Activated CD4-positive, CD25-positive, alpha-beta regulatory T cell (primary cell): ENCODE results near the gene ASIC1.
"Not testable (repeated sequence)": the region's sequence is repeated elsewhere in the genome, so short reads cannot be mapped to it uniquely, and the experiment has no call there.

Experiments
- DNase-seq, 4 experiments: peaks; one replicate each; lab custom pipeline; 2025; lab: John Stamatoyannopoulos, UW

The ASIC1 gene

DNA sequence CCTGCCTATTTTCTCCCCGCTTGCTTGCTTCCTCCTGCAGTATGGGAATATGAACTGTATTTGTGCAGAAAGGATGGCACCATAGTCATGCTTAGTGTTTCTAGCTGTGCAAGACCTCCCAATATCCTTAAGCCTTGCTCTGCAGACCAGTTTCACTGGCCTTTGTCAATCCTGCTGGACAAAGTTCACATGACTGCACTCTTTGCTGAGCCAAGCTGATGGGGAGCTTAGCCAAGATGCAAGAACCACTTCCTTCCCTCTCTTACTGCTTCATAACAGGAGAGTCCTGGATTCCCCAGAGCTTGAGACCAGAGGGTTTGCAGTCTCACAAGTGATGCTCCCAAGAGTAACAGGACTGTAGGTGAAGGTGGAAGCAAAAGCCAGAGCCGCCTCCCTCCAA, 3.8 kb downstream of the ASIC1 start:
- no peak for DNase-seq

DNA sequence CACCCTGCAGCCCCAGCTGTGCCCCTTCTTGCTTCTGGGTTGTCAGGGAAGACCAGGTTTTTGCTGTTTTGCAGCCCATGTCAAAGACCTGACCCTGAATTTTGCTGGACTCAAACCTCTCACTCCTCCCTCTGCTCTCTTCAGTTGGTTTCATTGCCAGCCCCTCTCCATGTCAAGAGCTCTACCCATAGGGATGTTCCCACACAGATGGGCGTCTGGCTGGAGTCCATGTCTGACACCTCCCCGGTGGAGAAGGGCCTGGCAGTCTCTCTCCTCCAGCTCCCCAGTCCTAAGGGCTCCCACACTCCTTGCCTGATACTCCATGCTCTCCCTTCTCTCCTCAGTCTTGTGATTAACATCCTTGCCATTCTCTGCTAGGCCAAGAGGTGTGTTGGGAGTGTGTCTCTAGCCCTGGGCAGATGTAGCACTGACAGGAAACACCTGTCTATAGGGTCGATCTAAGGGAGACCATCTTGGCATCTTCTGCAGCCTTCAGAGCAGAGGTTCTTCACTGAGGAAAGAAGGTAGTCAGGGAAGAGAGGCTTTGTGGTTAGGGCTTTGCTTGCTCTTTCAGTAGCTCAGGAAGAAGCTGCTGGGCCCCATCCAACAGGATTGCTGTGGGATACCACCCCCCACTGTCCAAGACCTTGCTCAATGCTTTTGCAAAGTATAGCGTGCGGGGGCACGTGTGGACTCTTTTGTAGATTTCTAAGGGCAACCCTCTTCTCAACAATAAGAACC, 4.7 kb downstream of the ASIC1 start:
- DNase-seq, result no peak

DNA sequence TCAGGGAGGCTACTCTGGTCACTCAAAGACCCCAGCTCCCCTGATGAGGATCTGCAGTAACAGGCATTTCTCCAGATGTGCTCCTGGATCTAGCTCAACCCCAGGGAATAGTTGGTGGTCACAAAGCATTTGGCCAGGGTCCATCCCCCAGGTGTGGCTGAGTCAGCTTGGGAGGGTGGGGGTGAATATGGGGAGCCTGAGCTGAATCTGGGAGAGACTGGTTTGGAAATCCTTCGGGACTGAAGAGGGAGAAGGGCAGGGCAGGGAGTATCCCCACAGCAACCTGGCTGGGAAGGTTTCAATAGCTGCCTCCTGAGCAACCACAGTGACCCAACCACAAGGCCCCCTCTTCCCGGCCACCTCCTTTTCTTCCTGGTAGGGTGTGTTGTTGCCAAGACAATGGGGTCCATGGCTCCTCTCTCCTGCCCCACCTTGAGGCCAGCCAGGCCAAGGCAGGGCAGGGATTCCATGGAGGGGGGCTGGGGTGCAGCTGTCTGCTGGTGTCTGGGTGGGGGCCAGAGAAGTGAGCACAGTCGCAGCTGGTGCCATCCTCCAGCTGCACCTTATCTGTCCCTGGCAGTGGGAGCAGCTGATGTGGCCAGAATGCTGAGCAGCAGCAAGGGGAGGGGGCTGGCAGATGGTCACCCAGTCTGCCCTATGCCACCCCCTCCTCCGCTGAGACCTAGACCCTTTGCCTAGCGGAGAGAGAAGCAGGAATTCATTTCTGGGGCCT, 5.5 kb downstream of the ASIC1 start:
- DNase-seq, result no peak

DNA sequence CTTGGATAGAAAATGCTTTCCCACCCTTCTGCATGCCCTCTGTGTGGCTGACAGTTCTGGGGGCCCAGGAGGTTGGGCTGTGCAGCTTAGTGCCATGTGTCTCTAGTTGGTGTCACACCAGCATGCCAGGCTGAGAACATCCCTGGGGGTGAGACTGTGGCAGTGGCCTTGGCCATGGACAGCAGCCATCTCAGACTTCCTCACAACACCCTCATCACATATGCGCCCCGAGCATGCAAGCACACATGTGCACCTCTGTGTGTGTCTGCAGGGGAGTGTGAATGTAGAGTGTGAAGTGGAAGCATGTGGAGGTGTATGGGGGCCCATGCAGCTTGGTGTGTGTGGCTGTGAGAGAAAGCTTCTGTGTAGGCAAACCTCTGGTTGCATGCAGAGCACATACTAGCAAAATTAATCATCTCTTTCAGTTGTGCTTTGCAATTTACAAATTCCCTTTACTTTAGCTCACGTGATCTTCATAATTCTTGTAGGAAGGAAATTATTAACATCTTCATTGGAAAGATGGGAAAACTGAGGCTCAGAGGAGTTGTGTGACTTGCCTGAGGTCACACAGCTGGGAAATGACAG, 8.4 kb downstream of the ASIC1 start:
- no peak for DNase-seq

DNA sequence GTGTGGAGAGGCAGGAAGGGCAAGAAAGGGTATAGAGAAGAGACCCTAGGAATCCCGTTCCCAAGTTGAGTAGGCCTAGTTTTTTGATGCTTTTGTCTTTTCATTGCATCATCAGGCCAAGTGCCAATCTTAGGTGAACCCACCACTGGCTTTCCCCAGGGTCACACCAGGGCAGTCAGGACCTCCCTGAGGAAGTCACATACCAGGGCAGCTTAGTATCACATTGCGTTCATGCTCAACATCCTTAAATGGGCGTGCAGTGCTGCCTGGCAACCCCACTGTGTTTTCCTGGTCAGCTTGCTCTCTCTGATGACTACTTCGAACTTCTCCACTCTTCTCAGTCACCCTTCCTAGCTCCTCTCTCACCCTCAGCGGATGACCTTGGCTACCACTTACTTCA, 9.0 kb downstream of the ASIC1 start:
- no peak for DNase-seq

DNA sequence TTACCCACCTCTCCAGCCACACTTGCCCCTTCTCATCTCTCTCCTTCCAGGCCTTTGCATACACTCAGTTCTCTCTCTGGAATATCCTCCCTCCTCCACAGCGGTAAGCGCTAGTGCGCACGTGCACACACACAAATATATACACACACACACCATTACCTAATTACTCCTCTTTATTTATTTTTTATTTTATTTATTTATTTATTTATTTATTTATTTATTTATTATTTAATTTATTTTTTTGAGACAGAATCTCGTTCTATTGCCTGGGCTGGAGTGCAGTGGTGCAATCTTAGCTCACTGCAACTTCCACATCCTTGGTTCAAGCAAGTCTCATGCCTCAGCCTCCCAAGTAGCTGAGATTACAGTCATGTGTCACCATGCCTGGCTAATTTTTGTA, 11.7 kb downstream of the ASIC1 start:
- no peak for DNase-seq

DNA sequence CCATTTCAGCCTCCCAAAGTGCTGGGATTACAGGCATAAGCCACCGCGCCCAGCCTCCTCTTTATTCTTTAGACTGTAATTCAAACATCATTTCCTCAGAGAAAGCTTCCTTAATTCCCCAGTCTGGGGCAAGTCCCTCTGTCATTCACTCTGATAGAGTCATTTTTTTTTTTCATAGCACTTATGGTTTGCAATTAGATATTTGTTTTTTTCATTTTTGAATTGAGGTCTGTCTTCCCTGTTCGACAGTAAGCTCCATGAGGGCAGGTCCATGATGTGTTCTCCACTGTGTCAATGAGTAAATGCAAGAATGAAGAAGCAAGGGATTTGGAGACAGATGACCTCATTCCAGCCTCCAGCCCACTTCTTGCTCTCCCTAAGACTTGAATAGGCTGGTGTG, 12.1 kb downstream of the ASIC1 start:
- DNase-seq, result no peak

DNA sequence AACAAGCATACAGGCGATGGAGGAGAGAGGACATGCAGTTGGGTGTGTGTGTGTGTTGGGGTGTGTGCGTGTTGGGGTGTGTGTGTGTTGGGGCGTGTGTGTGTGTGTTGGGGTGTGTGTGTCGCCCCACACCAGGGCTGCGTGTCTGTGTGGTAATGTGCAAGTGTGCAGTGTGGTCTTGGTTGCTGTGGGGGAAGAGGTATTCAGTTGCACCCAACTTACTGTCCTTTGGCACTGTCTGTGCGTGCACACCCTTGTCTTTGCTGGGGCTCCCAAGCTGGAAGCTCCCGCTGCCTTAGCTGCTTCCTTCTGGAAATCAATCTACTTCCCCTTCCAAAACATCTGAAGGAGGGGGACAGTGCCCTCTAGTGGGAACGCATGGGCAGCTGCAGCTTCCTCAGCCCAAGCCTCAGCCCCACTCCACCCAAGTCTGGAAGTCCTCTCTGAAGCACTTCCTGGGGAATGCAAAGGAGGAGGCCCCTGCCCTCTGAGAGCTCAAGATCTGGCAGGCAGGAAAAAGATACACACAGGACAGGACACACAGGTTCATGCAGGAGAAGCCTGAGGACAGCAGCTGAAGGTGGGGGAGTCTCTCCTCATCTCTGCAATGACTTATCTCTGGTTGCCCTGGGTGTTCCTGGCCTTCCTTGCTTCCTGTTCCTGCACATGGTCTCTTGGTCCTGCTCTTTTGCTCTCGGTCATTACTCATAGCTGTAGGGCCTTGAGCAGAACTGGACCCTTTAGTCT, 13.1 kb downstream of the ASIC1 start:
- DNase-seq, result peak; percentile 31 to 35 (median 32)

DNA sequence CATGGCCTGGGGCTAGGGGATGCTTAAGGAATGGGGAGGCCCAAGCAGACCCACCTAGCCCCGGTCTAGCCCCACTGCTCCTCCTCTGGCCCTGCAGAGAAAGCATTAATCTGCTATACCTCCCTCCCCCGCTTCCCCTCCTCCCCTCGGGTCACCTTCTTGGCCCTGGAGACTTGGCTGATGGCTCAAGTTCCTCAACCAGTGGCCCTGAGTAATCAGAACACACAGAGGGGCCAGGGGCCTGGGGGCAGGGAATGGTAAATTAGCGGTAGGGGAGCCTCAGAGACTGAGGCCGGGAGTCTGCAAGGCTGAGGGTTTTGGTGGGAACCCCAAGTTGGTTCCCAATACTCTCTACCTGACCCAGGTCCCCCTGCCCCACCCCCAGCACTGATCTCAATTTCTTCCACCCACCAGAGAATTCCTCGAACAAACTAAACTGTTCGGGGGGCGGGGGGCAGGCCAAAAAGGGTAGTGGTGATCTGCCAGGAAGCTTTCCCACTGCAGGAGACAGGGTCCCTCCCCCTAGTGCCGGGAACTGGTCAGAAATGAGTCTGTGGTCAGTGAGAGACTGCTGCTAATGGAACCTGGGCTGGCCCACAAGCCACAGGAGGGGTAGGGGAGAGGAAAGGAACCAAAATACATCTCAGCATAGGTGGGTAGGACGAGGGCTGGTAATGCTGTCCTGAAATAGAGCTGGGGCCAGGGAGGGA, 15.0 kb downstream of the ASIC1 start:
- DNase-seq, result no peak

DNA sequence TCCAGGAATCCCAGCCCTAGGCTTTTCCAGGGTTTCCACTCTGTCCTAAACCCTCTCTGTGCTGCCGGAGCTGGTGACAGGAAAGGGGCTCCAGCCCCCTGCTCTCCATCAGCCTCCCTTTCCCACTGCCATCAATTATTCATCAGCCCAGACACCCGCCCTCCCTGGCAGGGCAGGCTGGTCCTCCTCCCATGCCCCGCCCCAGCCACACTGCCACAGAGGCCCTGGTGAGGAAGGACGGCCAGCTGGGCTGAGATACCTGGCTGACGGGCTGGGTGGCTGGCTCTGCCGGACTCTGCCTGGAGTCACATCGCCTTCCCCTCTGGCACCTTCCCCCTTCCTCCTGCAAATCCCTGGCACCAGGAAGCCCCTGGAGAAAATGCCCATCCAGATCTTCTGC, 15.8 kb downstream of the ASIC1 start:
- DNase-seq, result no peak

DNA sequence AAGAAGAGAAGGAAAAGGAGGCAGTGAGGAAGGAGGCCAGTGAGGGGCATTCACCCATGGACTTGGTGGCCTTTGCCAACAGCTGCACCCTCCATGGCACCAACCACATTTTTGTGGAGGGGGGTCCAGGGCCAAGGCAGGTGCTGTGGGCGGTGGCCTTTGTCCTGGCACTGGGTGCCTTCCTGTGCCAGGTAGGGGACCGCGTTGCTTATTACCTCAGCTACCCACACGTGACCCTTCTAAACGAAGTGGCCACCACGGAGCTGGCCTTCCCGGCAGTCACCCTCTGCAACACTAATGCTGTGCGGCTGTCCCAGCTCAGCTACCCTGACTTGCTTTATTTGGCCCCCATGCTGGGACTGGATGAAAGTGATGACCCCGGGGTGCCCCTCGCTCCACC, 16.3 kb downstream of the ASIC1 start:
- no peak for DNase-seq

DNA sequence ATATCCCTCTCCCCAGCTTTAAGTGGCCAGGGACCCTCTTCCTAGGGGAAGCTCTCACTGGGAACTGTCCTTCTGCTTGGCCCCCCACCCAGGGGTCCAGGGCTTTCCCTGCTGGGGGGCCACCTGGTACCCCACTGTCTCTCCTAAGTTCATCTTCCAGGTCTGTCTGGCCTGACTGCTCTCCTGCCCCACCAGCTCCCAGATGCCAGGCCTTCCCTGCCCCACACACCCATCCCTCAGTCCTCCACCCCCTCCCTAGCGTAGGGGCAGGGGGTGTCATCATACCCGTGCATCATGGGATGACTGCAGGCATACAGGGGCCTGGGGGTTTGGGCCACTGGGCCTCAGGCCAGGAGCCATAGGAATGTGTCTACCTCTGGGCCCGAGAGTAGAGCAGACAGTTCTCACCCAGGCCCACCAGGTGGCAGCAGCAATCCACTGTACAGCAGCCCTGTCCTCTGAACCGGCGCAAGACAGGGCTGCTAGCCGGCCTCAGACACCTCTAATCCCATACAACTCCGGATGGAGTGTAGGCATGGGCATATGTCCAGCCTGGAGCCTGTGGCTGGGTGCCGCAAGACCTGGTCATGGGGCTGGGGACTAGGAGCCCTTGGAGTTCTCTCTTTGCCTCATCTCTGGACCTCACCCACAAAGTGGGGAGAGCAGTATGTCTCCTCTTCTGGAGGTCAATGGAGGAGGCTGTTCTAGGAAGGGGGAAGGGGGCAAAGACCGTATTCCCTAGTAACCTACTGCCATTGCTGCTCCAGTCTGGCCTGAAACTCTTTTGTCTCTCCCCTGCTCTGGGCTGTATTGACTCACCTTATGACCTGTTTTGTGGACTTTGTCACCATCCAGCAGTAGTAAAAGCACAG, 17.8 kb downstream of the ASIC1 start:
- DNase-seq, result peak; percentile 67 to 79 (median 76)

DNA sequence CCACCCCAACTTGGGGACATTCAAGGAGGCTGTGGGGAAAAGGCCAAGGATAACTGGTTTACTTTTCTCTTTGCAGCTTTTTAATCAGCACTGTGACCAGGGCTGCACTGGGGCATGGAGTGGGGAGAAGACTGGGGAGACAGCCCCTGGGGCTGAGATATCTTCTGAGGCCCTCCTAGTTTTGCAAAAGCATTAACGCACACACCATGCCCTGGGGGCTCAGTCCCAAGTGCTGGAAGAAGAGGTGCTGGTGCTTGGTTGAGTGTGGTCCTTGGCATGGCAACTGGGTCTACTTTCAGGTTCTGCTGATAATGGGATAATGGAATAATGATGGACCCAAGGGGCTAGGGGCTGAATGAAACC, 18.4 kb downstream of the ASIC1 start:
- DNase-seq, result no peak

DNA sequence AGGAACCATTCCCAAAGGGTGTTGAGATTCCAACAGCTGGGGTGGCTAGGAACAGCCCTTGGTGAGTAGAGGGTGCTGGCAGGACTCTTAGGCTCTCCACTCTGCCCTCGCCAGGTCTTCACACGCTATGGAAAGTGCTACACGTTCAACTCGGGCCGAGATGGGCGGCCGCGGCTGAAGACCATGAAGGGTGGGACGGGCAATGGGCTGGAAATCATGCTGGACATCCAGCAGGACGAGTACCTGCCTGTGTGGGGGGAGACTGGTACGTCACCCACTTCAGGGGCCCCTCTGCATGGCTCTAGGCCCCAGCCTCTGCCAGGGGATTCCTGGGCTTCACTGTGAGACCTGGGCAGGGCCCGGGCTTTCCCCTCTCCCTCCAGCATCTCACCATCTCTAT, 19.7 kb downstream of the ASIC1 start:
- DNase-seq, result no peak

DNA sequence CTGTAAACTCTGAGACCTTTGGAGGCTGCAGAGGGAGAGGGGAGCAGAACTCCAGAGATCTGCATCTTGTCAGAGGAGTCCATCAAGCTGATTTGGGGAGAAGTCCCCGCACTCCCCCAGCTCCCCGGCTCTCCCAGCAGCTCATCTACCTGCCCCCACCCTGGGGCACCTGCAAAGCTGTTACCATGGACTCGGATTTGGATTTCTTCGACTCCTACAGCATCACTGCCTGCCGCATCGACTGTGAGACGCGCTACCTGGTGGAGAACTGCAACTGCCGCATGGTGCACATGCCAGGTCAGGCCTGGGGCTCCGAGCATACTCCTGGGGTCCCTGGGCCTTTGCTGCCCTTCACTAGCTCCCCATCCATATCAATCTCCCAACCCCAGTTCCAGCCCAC, 20.9 kb downstream of the ASIC1 start:
- DNase-seq, result no peak

DNA sequence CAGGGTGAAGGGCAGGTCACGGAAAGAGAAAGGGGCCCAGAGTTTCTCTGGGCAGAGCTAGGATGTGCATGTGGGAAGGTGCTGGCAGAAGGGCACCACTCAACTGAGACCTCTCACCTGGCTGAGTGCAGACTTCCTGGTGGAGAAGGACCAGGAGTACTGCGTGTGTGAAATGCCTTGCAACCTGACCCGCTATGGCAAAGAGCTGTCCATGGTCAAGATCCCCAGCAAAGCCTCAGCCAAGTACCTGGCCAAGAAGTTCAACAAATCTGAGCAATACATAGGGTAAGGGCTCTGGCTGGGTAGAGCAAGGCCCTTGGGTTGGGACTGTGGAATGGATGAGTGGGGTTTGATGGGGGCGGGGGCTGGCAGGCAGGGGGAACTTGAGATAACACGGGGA, 22.4 kb downstream of the ASIC1 start:
- DNase-seq, result no peak

DNA sequence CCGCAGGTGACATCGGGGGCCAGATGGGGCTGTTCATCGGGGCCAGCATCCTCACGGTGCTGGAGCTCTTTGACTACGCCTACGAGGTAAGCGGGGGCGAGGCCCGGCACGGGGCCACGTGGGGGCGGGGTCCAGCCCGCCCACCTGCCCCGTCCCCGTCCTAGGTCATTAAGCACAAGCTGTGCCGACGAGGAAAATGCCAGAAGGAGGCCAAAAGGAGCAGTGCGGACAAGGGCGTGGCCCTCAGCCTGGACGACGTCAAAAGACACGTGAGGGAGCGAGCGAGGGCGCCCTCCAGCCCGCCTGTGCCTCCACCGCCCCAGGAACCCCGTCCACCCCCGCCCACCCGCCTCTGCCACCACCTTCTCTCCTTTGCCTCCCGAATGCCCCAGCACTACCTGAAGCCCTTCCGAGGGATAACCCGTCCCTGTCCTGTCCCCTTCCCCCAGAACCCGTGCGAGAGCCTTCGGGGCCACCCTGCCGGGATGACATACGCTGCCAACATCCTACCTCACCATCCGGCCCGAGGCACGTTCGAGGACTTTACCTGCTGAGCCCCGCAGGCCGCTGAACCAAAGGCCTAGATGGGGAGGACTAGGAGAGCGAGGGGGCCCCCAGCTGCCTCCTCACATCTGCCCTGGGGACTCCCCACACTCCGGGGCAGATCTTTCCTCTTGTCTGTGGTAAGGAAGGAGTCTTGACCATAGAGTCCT, 23.9 kb downstream of the ASIC1 start:
- no peak for DNase-seq

DNA sequence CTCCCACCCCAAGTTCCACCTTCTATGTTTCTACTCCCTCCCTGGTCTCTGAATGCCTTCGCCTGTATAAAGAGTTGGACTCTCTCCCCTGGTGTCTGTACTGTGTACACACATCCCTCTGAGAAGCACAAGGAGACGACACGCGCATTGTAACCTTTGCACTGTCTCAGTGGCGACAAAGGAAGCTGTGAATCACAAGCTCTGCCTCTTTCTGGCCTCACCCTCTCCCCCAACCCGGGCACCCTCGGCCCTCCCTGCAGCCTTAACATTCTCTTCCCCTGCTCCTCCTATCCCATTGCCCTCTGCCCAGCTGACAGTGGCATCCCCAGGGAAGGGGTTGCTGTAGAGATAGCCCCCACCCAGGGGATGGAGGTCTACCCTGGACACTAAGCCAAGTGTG, 25.2 kb downstream of the ASIC1 start:
- no peak for DNase-seq

DNA sequence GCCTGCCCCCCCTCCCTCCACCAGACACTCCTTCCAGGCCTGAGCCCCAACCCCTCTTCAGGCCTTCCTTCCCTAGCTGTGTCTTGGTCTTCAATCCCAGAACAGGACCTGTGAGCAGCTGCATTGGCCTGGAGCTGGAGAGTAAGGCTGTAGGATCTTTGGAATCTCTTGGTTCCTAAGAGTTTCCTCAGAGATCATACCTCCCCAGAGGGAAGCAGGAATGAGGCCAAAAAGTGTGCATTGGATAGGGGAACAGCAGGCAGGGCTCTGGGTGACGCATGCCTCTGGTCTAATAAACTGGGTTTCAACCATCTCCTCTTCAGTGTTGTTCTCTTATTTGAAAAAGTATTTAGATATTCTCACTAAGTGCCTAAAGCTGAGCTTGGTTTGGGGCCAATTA, 25.9 kb downstream of the ASIC1 start:
- no peak for DNase-seq

DNA sequence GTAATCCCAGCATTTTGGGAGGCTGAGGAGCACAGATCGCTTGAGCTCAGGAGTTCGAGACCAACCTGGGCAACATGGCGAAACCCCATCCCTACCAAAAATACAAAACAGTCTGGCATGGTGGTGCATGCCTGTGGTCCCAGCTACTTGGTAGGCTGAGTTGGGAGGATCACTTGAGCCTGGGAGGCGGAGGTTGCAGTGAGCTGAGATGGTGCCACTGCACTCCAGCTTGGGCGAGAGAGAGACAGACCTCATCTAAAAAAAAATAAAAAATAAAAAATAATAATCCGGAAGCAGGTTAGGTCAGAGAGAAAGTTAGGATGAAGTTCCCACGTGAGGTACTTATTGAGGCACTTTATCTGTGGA, 27.0 kb downstream of the ASIC1 start:
- not testable (repeated sequence) for DNase-seq
